Heart left ventricle (tissue), 11 donors: Measurements from ENCODE around the gene GALNT18. TPM values are rescaled to one million over a fixed set of nuclear protein-coding genes. Genes with fewer than 3 reads are reported as not detected.

ENCODE experiments used
- microRNA-seq, 4 donors: library from miRNA; unstranded; fragments of <30 nt; microRNA quantifications; one replicate each; pipeline versions ENCODE4 to v1.2.0, GENCODE V29; 2017 to 2020
- polyA plus RNA-seq, 2 donors: library from polyadenylated mRNA; stranded (reverse); fragments of 200-250 nt; gene quantifications; one replicate each; pipeline ENCODE4 v1.2.3, GENCODE V29; 2013
- total RNA-seq, 9 donors: library from RNA; depleted of rRNA in 2 of 9; stranded (reverse); fragments of >200 nt in 2 of 9; fragmentation: NEBNext Ultra II Directional in 3 of 9; extraction: Animal tissue kit (Norgen Biotek cat#: 25700) in 3 of 9; gene quantifications; one replicate each; pipeline versions ENCODE4 v1.1.0 to v1.2.4, GENCODE V29; 2016 to 2023
- donor health status: ischemic (EF 13 %, LVEDD 7.1; RV severe dilation, severe dysfunction).
- donor health status: healthy with polysubstance abuse.
- donor health status: DM: no; HTN: yes; CAD: no.
- donor health status: DM: no; HTN: no; CAD: no.
- donor health status: ischemic (EF 25% LVEDD 5.7; RV mildly dilated, moderate dysfunction).
- donor health status: healthy.
- donor health status: DM: yes; HTN: yes; CAD: no.
- donor health status: PGD.
- donor health status: nonischemic (EF 23%, LVEDD 6.1; RV moderate dilation, normal function).

GALNT18 gene
- total and polyA plus RNA-seq, 11 donors = 9.0 to 31.8 (median 17.3) TPM

Small RNAs within 50 kb of the gene (microRNA-seq; reads per million reads assigned to microRNA genes)
- 0 reads per million in 4 donors for gene MIR4299

Other genes starting within 250 kb of the GALNT18 start
- 10 to 100 TPM; 42.3 to 89.6 (median 54.3) TPM for gene USP47, start 220.0 kb upstream of the GALNT18 start, total RNA-seq
- 10 to 100 TPM; 26.2 to 65.2 TPM for gene USP47, start 220.0 kb upstream of the GALNT18 start, polyA plus RNA-seq